Activated gamma-delta T cell (primary cell): ENCODE results near the gene THAP3.
"Not testable (repeated sequence)": the region's sequence is repeated elsewhere in the genome, so short reads cannot be mapped to it uniquely, and the experiment has no call there.

Experiments used
- DNase-seq: peaks from one replicate; lab custom pipeline; 2025; lab: John Stamatoyannopoulos, UW

Gene THAP3

GRCh38 chr1:6591222-6591621 lies 33.4 kb upstream of the THAP3 start:
- no peak for DNase-seq

DNA sequence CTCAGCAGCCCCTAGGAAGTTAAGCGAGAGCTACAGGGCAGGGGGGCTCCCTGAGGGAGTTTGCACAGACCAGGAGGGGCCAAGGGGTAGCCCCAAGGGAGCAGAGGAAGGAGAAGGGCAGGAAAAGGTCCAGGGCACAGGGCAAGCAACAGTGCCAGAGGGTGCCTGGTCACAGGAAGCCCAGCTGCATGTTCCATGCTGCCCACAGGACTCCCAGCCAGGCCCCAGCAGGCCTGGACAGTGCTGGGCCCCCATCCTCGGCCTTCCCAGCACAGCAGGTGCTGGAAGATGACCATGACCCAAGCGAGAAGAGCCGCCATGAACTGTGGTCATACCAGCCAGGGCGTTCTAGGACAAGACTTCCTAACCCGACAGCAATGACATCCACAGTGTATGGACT lies 33.0 kb upstream of the THAP3 start:
- no peak for DNase-seq

DNA sequence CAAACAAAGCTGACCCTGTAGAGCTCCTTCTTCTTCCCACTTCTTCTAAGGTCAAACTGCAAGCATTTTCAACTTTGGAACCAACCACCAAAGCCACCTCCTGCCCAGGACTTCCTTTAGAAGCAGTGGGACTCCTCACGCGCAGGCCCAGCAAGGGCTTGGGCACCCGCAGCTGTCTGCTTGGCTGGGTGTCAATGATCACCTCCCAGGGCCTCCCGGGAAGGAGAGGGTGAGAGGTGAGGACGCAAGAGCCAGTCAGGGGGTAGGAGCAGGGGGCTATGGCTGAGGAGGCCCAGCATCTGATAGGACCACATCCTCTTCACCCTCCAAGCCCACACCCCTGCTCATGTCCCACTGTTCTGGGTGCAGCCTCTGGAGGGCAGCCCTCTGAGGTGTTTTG lies 32.2 kb upstream of the THAP3 start:
- DNase-seq, result no peak

DNA sequence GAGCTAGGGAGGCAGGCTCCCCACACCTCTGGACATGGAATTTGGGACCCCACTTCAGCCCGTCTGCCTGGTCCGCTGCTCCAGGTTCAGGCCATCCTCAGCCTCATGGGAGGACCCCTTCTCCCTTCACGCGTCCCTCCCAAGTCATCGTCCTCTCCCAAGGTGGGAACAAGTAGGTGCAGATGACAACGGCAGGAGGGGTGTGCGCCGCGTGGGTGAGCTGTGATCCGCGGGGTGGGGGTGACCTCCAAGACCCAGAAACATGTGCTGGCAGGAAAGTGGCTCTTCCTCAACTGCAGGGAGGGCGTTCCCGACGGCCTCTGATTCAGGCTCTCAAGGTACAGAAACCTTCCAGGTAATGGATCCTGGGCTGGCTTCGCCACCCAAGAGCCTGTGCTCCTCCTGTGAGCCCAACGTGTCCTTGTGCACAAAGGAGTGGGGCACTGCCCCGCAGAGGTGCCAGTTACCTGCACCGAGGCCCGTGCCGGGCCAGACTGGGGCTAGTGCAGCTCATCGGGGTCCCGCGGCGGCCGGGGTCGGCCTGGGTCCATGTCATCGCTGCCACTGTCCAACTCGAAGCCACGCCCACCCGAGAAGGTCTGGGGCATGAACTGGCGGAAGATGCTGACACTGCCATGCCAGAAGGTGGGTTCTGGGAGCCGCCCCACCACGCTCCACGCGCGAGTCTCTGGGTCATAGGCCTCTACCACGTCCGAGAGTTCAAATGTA lies 31.6 kb upstream of the THAP3 start:
- DNase-seq, result no peak

DNA sequence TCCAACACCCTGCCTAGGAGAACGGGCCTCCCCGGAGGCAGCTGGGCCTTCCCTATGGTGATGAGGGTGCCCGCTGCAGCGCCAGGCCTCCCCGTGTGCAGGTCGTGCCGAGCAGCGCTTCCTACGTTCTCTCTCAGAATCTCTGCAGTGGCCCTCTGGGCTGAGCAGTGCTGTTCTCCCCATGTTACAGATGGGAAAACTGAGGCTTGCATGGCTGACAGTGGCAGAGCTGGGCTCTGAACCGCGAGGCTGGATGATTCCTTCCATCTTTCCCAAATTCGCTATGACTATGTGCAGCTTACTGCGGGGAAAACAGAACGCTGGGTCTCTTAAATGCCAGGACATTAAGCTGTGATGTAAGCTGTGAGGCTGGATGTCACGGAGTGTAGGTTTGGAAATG lies 30.9 kb upstream of the THAP3 start:
- no peak for DNase-seq

GRCh38 chr1:6594977-6595740 lies 29.5 kb upstream of the THAP3 start:
- no peak for DNase-seq

DNA sequence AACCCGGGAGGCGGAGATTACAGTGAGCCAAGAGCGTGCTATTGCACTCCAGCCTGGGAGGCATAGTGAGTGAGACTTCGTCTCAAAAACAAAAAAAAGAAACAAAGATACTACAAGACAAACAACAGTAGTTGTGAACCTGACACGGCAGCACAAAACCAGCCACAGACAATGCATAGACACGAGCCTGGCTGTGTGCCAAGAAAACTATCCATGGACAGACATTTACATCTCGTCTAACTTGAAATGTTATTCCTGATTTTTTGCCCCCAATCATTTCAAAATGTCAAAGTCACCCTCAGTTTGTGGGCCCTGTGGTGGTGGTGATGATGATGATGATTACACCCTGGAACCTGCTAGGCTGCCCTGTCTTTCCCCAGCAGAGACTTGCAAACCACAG lies 28.3 kb upstream of the THAP3 start:
- DNase-seq, result no peak

- no peak for DNase-seq
Observed at GRCh38 chr1:6596886-6597776, 27.5 kb upstream of the THAP3 start.

- DNase-seq, result no peak
Observed at GRCh38 chr1:6597777-6598131, 26.9 kb upstream of the THAP3 start.

- DNase-seq, result no peak
Observed at GRCh38 chr1:6599141-6599975, 25.3 kb upstream of the THAP3 start.

- not testable (repeated sequence) for DNase-seq
Observed at GRCh38 chr1:6599991-6600390, 24.7 kb upstream of the THAP3 start.

DNA sequence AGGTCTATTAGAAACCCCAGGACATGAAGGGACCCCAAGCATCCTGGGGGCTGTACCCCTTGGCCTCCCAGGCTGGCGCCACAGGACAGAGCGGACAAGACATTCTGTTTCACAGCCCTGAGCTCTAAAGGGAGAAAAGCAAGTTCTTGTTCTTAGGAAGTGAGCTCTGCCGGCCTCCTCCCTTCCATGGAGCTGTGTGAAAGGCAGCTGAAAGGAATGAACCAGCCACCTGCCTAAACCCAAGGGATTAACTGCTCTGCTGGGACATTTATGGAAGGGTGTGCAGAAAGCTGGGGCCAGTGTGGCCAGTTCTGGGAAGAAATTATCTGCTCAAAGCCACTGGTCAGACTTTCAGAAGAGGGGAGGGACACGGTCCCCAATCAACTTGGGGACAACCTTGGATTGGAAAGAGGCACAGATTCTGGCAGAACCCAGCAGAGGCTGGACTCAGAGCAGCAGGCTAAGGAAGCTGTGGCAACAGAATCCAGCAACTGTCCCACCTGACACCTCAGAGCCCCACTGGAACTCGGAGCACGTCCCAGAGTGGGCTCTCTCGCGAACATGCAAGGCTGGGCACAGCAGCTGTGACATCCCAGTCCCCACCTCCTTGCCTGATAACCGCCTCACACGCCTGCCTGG lies 24.1 kb upstream of the THAP3 start:
- no peak for DNase-seq

DNA sequence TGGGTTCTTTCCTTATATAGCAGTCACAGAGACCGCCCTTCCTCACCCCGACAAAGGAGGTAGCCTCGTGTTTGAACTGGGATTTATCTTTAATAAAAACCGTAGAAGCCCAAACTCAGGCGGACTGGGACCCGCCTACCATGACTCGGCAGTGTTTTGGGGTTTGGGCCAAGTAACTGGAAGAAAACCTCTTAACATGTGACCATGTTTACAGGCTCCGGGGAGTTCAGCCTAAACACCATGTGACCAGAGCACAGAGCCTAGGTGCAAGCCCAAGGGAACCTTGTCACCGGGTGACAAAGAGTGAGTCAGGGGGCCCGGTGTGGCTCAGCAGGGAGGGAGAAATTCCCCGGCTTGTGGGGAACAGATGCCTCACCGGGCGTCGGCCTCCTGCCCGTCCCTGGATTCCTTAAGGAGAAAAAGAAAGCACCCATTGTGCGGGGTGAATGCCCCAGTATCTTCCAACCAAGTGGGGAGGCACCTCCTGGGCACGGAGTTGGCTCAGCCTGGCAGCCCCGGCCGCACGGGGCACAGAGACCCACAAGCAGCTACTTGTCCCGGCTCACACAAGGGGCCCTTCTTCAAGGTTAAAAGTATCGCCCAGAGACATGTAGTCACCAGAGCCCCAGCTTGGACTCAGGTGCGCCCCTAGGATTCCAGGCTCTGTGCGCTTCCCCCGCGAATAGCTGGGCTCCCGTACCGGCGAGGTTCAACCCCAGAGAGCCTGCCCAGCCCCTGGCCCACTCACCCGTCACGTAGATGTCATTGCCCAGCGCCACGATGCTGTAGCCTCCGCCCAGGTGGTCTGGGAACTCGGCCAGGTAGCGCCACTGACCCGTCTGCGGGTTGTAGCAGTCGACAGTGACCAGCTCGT lies 23.4 kb upstream of the THAP3 start:
- peak; percentile 38 for DNase-seq

DNA sequence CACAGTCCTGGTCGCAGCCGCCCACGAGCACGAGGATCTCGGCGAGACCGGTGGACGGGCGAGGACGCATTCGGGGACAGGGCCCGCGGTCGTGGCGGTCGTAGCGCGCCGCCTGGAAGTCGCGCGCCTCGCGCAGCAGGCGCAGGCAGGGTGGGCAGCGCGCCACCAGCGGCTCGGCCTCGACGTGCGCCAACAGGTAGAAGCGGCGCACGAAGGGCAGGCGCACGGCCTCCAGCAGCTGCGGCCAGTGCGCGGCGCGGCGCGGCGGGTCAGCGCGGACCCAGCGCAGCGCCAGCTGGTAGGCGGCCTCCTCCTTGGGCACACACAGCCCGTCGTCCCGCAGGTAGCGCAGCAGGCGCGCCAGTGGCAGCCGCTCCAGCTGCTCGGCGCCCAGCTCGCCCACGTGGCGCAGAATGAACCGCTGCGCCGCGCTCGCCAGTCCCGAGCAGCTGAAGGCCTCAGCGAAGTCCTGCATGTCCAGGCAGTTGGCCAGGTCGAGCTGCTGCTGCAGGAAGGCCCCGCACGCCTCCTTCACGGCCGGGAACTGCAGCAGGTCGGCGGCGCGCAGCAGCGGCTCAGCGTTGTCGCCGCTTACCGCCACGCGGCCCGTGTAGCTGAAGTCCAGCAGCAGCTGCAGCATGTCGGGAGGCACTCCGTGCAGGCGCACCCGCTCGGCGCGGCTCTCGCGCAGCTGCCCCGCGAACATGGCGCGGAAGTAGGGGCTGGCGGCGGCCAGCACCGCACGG lies 22.6 kb upstream of the THAP3 start:
- no peak for DNase-seq

DNA sequence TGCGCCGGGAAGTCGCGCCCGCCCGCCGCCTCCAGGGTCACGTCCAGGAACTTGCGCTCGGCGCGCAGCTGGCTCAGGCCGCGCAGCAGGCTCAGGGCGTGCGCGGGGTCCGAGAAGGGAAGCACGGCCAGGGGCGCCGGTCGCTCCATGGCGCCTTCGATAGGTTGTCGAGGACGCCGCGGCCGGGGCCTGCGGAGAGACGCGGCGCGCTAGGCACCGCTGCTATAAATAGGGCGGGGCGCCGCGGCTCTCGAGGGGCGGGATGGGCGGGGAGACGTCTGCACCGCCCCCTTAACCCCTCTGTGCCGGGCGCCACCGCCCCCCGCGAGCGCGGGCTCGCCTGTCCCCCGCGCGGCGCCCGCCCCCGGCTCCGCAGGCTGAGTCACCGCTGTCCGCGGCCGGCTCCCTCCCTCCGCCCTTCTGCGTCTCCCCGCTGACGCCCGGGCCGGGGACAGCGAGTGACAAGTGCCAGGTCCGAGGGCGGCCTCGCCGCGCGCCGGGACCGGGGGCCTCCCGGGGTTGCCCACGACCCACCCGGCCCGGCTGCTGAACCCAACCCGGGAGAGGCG lies 21.9 kb upstream of the THAP3 start, which contains the start of gene KLHL21:
Gene KLHL21 (minus strand): TSS at position 201 of the 569 bp plus-strand sequence. CDS start 52 bp downstream, at position 149.
- peak; percentile 86 for DNase-seq

DNA sequence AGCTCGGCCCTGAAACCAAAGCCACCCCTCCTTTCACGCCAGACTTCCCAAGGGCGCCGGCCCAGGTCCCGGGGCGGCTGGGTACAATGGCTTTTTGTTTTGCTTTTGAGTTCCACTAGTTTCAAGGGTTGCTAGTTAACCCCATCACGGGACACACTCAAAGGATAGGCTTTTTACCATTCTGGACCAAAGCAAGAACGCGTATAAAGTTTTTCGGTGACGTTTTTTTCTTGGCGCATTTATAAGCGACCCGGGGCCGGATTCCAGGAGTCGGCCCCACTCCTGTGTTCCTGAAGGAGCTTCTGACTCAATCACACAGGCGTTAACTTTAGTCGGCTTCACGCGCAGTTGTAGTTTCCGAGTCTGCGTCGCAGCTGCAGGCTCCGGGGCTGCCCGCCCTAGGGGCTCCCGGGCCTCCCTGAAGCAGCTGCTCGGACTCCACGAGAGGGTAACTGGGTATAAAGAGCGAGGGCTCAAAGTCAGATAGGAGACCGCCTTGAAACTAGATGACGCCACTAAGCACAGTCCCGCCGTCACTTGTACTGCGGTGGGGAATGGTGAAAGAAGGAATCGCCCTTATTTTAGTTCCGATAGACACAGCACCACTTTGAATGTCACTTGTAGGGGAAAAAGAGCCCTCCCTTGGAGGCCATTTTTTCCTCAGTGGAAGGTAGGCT lies 21.3 kb upstream of the THAP3 start:
- no peak for DNase-seq

DNA sequence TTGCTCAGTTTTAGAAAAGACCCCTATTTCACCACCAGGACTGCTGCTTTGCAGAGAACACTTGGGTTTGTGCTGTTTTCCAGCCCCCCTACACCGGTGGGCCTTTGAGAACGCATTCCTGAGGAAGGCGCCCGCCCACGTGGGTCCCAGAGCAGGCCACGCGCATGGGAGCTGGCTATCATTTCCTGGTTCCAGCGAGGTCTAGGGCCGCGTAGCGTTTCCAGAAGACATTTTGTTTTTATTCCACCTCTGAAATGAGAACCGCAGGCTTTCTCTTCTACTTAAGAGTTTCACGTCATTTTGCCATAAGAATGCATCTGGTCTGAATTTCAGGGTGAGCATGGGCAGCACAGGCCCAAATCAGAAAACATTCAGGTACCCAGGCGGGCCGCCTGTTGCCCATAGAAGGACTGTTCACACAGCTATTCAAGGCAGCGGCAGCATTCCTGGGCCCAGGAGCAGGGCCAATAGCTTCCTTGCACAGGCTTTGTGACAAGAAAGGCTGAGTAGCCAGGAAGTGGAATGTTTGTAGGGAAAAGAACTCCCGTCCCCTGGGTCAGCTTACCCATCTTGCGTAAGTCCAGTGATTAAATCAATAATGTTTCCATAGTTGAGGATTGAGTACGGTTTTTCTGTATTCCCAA lies 20.6 kb upstream of the THAP3 start:
- no peak for DNase-seq
